Hematopoietic multipotent progenitor cell treated with erythropoietin and hydrocortisone succinate and interleukin-3 and kit ligand, for 15 days (in vitro differentiated cells): Measurements from ENCODE around the gene UVSSA.
"Not testable (repeated sequence)": the region's sequence is repeated elsewhere in the genome, so short reads cannot be mapped to it uniquely, and the experiment has no call there.

Experiments
- DNase-seq: peaks from one replicate; pipeline ENCODE4 v3.0.0-alpha.2; 2015; ENCODE audit warnings: low spot score

Gene UVSSA

DNA sequence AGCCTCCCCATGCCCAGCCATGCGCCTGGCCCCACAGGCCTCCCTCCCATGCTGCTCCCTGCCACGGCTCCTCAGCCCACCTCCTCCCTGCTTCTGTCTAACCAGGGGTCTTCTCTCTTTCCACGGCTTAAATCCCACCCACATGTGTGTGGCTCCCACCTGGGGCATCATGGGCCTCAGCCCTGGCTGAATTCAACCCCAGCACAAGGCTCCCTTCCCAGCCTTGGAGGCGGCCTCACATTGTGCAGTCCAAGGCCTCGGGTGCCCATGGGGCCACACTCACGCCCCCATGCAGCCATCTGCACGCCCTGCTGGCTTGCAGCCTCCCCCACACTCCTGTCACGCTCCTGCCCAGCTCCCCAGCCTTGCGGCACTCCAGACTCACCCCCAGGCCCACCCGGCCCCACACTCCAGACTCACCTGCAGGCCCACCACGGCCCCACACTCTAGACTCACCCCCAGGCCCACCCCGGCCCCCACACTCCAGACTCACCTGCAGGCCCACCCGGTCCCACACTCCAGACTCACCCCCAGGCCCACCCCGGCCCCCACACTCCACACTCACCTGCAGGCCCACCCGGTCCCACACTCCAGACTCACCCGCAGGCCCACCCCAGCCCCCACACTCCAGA lies 30.4 kb upstream of the UVSSA start:
- no peak for DNase-seq

GRCh38 chr4:1317177-1318045 lies 29.6 kb upstream of the UVSSA start:
- DNase-seq: no peak

GRCh38 chr4:1318046-1318375 lies 29.0 kb upstream of the UVSSA start:
- no peak for DNase-seq

DNA sequence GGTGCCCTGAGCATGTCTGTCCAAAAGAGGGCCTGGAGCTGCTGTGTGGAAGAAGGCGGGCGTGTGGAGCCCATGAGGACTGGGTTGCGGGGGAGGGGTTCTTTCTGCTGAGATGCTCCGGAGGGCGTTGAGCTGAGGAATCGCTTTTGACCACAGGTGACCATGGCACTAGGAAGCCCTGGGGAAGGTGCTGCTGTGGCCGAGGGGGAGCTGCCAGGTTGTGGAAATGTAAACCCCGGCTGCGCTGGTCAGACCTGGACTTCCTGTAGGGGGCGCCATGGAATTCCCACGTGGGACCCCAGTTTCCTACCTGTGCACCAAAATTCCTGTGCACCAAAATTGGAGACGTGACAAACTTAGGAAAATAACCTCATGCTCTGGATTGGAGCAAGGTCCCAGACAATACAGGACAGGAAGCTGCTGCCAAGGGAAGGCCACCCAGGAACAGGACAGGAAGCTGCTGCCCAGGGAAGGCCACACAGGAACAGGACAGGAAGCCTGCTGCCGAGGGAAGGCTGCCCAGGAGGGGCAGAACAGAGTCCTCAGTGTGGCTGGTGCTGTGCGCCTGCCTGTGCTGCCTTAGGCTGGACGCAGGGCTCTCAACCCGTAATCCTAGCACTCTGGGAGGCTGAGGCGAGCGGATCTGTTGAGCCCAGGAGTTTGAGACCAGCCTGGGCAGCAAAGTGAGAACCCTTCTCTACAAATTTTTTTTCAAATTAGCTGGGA lies 28.4 kb upstream of the UVSSA start:
- DNase-seq: peak; percentile 22

DNA sequence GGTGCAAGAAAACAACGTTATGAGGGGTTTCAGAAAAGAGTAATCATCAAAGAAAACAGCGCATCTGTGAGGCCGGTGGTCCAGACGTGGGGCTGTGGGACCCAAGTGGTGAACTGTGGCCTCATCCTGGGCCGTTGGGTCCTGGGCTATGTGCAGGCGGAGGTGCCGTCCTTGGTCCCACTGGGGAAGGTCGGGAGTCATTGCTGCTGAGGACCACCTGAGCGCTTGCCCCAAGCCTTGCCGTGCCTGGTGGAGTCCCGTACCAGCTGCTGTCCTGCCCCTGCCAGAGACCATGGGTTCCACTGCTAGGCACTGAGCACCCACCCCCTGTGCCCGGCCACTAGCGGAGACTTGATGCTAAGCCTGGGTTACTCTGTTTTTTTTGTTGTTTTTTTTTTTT lies 25.5 kb upstream of the UVSSA start:
- DNase-seq: no peak

DNA sequence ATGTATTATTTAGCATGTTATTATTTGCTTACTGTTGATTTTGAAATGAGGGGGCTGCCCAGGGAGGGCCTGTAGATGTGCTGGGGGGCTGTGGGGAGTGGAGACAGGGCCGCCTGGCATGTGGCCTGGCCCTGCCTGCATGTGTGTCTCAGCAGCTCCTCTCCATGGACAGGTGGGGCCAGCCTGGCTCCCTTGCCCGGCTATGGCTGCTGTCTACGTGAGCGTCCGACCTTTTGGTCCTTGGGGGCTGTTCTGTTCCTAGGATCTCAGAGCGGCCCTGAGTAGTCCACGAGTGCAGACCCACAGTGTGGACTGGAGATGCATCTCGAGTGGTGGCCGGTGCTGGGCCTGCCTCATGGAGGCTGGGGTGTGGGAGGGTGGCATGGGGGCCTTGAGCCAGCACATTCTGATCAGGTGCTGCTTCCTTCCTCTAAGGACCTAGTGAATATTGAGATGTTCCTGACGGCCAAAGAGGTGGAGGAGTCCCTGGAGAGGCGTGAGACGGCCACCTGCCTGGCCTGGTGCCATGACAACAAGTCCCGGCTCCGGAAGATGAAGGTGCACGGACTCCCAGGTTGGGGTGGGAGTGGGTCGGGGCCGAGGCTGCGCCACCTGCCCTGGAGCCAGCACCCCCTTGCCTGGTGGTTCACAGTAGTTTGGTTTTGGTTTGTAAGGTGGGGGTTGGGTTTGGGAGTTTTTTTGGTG lies 24.9 kb upstream of the UVSSA start:
- DNase-seq: no peak

- DNase-seq: no peak
Measured at GRCh38 chr4:1323280-1323634, 23.8 kb upstream of the UVSSA start.

GRCh38 chr4:1323635-1324442 lies 23.2 kb upstream of the UVSSA start:
- DNase-seq: no peak

DNA sequence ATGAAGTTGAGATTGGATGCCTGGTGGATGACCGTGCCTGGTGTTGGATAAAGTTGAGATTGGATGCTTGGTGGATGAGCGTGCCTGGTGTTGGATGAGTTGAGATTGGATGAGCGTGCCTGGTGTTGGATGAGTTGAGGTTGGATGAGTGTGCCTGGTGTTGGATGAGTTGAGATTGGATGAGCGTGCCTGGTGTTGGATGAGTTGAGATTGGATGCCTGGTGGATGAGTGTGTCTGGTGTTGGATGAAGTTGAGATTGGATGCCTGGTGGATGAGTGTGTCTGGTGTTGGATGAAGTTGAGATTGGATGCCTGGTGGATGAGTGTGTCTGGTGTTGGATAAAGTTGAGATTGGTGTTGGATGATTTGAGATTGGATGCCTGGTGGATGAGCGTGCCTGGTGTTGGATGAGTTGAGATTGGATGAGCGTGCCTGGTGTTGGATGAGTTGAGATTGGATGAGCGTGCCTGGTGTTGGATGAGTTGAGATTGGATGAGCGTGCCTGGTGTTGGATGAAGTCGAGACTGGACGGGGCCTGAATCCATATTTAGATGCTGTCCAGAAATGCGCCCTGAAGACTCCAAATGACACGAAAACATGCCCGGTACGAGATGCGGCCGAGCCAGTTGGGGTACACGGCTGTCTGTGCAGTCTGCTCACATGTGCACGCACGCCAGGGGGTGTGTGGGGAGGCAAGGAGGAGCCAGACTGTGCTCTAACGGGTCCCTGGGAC lies 22.4 kb upstream of the UVSSA start:
- not testable (repeated sequence) for DNase-seq

- no peak for DNase-seq
Measured at GRCh38 chr4:1325176-1325480, 21.9 kb upstream of the UVSSA start.

- no peak for DNase-seq
Measured at GRCh38 chr4:1325681-1326635, 21.1 kb upstream of the UVSSA start.

DNA sequence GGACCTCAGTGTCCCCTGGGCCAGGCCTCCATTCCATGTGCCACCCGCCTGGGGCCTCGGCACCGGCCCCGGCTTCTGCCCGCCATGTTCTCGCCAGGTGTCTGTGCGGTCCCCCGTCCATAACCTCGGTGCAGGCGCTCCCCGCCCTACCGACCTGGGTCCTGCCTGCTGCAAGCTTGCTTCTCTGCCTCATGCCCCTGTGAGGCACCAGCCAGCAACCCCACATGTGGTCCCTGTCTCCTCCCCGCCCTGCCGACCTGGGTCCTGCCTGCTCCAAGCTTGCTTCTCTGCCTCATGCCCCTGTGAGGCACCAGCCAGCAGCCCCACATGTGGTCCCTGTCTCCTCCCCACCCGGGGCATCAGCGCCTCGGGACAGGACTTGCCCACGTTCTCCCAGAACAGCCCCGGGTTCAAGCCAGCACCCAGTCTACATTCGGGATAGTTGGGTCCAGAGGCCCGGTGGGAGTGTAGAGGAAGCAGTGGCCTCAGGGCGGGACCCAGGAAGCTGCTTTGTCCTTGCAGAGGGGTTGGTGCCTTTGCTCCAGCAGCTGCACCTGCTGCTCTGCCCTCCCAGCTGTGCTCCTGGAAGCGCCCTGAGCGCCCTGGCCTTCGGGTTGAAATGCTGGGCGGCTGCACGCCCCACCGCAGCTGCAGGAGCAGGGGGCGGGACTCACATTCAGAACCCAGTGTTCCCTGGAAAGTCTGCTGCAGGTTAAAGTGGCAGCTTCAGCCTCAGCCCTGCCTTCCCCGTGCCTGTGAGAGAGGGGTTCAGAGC lies 20.1 kb upstream of the UVSSA start:
- DNase-seq: no peak

- no peak for DNase-seq
Measured at GRCh38 chr4:1327526-1328266, 19.3 kb upstream of the UVSSA start.

DNA sequence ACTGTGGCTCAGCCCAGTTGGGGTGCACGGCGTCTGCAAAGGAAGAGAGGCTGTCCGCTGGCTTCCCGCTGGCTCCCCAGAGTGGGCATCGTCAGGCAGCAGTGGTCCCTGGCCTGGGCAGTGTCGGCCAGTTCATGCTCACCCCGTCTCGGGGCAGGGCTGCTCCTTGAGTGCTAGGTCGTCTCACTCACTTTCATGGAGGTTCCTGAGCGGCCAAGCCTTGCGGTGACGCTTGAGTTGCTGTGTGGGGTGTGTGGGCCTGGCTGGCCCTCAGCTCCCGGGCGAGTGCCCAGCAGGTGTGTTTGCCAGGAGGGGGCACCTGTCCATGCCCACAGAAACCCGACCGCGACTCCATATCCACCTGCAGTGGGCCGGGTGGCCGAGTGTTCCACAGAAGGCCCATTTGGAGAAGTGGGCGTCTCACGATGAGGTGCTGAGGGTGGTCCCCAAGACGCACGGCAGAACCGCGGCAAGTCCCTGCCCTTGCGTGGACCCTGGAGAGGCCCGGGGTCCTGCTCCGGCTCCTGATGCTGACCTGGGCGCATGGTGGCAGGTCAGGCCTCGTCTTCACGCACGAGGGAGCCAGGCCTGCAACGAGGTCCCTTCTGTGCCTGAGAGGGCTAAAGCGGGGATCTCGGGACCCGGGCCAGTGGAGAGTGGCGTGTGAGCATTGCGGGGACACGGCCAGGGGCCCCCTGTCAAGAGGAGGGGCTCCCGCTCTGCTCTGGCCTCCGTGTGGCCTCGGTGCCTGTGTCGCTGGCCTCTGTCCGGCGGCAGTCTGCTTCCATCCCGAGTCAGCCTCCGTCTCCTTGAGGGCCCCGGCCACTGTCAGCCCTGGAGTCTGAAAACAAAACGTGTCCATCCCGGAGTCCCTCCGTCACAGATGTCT lies 18.5 kb upstream of the UVSSA start:
- no peak for DNase-seq

GRCh38 chr4:1329408-1330371 lies 17.3 kb upstream of the UVSSA start:
- DNase-seq: no peak
